HG02759 (cell line): Measurements from ENCODE around the gene PDE8A.
"Not testable (repeated sequence)": the region's sequence is repeated elsewhere in the genome, so short reads cannot be mapped to it uniquely, and the experiment has no call there.

Experiments
- ATAC-seq: cut with Tn5 transposase; IDR thresholded peaks from one replicate; pipeline ENCODE4 v1.9.1; 2021; ENCODE audit warnings: mild to moderate bottlenecking, moderate library complexity; ENCODE audit not compliant: unreplicated experiment

PDE8A gene

DNA sequence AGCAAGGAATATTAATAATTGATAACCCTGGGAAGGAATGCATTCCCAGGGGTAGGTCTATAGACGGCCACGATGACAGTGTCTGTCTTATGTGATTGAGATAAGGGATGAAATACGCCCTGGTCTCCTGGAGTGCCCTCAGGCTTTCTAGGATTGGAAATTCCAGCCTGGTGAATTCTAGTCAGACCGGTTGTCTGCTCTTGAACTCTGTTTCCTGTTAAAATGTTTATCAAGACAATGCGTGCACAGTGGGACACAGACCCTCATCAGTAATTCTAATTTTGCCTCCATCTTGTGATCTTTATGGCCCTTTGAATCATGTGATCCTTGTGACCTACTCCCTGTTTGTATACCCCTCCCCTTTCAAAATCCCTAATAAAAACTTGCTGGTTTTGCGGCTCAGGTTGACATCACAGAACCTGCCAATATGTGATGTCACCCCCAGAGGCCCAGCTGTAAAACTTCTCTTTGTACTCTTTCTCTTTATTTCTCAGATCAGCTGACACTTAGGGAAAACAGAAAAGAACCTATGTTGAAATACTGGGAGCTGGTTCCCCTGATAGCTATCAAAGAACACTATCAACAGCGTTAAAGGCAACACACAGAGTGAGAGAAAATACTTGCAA lies 183.3 kb downstream of the PDE8A start:
- ATAC-seq, result no peak

DNA sequence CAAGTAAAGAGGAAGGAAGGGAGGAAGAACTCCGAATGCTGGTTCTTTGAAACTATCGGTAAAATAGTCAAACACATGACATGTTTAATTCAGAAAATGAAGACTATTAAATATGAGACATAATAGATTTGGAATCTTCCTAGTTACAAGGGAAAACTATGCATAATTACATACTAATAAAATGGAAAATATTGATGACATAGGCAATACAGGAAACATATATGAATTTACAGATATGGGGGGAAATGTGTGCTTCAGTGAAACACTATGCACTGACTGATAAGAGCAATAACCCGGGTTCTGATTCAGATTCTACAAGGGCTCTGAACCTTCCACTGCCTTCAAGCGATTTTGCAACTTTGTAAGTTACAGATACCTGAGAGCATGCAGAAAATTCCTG lies 185.9 kb downstream of the PDE8A start:
- no peak for ATAC-seq

DNA sequence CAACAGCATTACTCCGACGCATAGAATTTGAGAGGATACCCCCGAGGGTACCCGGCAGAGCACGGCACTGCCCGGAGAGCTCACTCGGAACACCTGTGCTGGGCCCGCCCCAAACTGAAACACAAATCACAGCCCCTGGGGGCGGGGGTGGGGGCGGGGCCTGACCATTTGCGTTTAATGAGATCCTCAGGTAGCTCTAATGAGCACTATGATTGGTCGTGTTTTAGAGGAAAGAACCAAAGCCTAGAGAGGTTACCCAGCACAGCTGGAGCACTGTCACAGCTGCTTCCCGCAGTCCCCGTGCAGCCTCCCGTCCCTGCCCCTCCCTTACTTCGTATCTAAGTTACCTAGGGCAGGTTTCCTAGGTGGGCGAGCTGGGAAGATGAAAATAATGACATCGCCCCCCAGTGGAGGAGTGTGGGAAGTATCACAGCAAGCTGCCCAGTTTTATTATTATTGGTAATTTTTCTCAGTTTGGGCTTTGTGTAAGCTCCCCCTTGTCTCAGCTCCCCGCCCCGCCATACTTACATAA lies 187.1 kb downstream of the PDE8A start:
- no peak for ATAC-seq

DNA sequence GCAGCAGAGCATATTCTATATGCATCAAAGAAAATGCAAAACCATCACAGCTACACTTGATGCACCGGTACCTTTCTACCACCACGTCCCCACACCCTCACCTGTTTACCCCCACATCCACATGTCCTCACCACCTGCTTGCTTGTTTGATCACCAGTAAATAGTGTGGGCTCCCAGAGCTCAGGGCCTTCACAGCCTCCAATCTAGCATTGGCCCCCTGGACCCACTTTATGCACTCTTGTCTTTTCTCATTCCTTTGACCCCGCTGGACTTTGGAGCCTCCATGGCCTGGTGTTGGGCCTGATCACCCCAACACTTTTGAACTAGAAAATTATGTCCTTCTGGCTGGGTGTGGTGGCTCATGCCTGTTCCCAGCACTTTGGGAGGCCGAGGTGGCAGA lies 190.1 kb downstream of the PDE8A start:
- ATAC-seq, result no peak

DNA sequence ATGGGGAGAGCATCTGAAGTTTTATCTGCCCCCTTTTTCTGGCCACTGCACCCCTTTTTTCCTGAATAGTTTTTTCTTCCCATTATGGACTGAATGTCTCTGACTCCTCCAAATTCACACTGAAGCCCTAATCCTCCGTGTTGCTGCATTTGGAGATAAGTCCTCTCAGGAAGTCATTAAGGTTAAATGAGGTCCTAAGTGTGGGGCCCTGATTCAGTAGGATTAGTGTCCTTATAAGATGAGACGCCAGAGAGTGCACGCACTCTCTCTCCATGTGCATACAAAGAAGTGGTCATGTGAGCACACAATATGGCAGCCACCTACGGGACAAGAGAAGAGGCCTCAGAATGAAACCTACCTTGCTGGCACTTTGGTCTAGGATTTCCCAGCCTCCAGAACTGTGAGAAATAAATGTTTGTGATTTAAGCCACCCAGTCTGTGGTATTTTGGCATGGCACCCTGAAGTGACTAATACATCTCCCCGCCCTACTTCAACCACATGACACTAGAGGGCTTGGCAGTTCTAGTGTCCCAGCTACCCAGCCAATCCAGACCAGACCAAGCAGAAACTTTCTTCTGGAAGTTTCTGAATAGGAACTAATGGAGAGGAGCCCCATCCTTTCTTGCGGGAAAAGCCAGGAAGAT lies 191.3 kb downstream of the PDE8A start:
- ATAC-seq, result no peak

DNA sequence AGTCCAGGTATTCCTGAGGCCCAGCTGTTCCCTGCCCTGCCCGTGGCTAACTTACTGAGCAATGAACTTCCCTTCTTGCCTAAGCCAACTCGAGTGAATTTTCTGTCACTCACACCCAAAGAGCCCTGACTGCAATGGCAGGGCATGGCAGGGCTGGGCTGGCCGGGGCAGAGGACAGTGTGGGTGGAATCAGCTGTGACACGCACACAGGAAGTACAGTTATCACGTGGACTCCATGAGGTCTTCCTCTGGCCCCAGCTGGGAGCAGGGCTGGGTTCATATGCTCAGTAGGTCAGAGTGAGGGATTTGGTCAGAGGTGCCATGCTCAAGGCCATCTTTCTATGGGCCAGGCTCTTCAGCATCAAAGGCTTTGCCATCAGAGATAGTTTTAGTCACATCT lies 192.0 kb downstream of the PDE8A start:
- ATAC-seq, result not testable (repeated sequence)

DNA sequence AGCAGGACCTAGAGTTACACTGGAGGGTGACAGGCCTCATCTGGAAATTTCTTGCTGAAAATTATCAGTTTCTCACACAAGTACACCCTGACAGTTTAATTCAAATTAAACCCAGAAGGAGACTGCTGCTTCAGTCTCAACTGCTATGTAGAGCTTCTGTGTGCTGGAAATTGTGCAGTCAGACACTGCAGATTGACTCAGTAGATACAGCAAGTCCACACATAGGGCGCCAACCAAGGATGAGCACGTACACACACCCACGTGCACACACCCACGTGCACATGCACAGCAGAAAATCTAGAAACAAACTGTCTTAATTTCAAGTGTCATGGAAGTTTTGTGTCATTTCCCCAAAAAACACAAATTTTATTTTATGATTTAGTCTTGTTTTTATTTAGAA lies 192.9 kb downstream of the PDE8A start:
- ATAC-seq, result no peak

DNA sequence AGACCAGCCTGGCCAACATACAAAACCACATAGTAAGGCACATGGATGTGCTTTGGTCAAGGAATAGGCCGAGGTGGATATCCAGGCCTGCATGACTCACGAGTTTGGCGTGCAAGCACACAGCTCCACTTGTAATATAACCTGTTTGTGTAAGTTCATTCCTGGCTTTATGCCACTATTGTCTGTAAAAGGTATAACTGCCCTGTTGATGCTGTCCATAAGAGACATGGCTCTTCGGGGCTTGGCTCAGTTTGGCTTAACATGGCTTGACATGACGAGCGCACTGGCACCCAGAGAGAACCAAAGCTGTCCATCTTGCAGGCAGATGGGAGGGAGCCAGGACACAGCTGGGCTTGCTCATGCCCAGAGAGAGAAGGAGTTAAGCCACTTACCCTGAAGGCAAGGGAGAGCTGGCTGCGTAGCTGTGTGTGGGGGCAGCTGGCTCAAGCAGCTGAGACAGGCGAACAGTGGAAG lies 195.4 kb downstream of the PDE8A start:
- ATAC-seq, result not testable (repeated sequence)

DNA sequence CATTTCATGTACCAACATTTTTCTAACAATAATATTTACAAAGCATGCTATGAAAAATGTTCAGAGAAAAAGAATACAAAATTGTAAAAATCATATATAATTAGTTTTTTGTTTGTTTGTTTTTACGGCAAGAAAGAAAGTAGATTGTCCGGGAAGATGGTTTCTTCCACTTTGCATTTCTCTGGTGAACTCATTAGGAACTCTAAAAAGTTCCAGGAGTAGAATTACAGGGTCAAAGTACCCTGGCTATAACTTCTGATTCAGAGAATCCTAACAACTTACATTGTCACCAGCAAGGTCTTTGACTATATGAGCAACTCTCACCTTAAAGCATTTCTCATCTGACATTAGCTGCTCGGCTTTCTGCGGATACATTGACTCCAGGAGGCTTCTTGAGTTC lies 196.7 kb downstream of the PDE8A start:
- no peak for ATAC-seq

DNA sequence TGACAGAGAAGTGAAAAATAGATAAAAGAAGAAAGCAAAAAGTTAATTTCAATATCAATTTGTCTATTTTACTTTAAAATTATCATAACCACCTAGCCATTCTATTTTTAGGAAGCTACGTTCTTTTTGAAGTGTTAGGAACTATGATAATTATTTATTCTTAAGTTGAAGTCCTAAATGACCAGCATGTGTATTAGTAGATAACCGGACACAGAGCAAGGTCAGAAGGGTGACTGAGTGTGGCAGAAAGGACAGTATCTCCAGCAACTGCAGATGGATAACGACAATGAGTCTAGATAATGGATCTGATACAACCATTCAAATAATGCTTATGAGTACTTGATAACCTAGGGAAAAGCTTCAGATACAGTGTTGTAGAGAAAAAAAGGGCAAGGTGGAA lies 198.0 kb downstream of the PDE8A start:
- ATAC-seq, result no peak

DNA sequence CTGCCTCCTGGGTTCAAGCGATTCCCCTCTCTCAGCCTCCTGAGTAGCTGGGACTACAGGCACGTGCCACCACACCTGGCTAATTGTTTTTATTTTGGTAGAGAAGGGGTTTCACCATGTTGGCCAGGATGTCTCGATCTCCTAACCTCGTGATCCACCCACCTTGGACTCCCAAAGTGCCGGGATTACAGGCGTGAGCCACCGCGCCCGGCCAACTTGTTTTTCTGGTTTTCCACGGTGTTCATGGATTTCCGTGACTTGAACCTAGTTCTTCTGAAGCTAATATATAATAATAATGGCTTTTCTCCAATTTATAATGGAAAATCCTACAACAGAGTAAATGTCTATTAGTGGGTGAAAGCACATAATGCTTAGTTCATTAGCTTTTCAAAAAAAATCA lies 203.7 kb downstream of the PDE8A start:
- not testable (repeated sequence) for ATAC-seq

DNA sequence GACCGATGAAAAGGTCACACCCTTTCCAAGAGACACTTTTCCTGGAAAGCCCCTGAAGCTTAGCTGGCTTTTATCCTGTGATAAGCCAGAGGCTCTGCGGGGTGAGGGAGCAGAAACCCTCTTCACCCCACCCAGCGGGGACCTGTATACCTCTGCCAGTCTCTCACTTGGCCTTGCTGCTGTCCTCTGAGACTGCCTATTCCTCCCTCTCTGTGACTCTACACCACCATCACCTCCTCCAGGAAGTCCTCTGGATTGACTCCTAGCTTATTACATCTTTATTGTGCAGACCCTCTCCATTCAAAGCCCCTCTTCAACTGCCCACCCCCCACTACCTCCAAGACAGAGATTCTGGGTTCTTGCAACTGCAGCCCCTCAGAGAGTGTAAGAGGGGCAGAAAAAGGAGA lies 206.5 kb downstream of the PDE8A start:
- not testable (repeated sequence) for ATAC-seq
